Measurements from ENCODE around the gene PSMC5. TPM values are rescaled to one million over a fixed set of nuclear protein-coding genes. Genes with fewer than 3 reads are reported as not detected.

Gene PSMC5
- total RNA-seq, 1 donor from 2014 or later, result 49.6 TPM

GRCh38 chr17:63800783-63801182 lies 26.4 kb upstream of the PSMC5 start:
- no peak overlapping the region for H3K4me2 ChIP-seq
- H3F3A ChIP-seq (ENCODE audit: low read depth), result peaks cover 11% of the 10 kb centered on the region
- H2AFZ ChIP-seq (replicated peaks), result no peak overlapping the region
- no peak for DNase-seq (ENCODE audit: low spot score)
- no peaks in the 10 kb centered on the region for H3K27me3 ChIP-seq
- Mint-ChIP-seq H3K4me1 (no peaks in the 10 kb centered on the region), H3K27me3 (ENCODE audit: insufficient read depth, low read depth) (no peaks in the 10 kb centered on the region), H3K27ac (no peak overlapping the region), H3K4me3 (no peak overlapping the region), H3K36me3 (peaks cover 24% of the 10 kb centered on the region), H3K9me3 (no peaks in the 10 kb centered on the region)
- TF ChIP-seq EZH2phosphoT487 (IDR thresholded peaks at IDR 0.05) (no peak), EZH2 (IDR thresholded peaks at IDR 0.05) (no peak), CTCF (IDR thresholded peaks at IDR 0.05) (no peak)
- H3K27ac ChIP-seq, result no peak overlapping the region
- H3K4me1 ChIP-seq, result no peaks in the 10 kb centered on the region
- H3K9ac ChIP-seq, result no peak overlapping the region
- H3K4me3 ChIP-seq, result no peak overlapping the region
- peaks cover 29% of the 10 kb centered on the region for H4K20me1 ChIP-seq (ENCODE audit: low read depth)
- peaks cover 4% of the 10 kb centered on the region for H3K79me2 ChIP-seq (ENCODE audit: low read depth)
- peaks cover 49% of the 10 kb centered on the region for H3K36me3 ChIP-seq
- H3K9me3 ChIP-seq (ENCODE audit: low read depth), result no peaks in the 10 kb centered on the region

- Histone ChIP-seq H3K9me3 (ENCODE audit: low read depth) (no peaks in the 10 kb centered on the region), H3F3A (ENCODE audit: low read depth) (peaks cover 16% of the 10 kb centered on the region), H3K4me2 (no peak overlapping the region), H2AFZ (replicated peaks) (no peak overlapping the region), H3K4me3 (no peak overlapping the region), H3K4me1 (no peaks in the 10 kb centered on the region), H3K36me3 (peaks cover 63% of the 10 kb centered on the region), H3K27me3 (no peaks in the 10 kb centered on the region), H3K79me2 (ENCODE audit: low read depth) (no peaks in the 10 kb centered on the region), H3K9ac (no peak overlapping the region), H3K27ac (no peak overlapping the region), H4K20me1 (ENCODE audit: low read depth) (peaks cover 16% of the 10 kb centered on the region)
- TF ChIP-seq CTCF (IDR thresholded peaks at IDR 0.05) (no peak), EZH2phosphoT487 (IDR thresholded peaks at IDR 0.05) (no peak), EZH2 (IDR thresholded peaks at IDR 0.05) (no peak)
- Mint-ChIP-seq H3K9me3 (no peaks in the 10 kb centered on the region), H3K4me3 (no peak overlapping the region), H3K27ac (peak overlapping the region; percentile 49), H3K27me3 (ENCODE audit: insufficient read depth, low read depth) (no peaks in the 10 kb centered on the region), H3K36me3 (peaks cover 35% of the 10 kb centered on the region), H3K4me1 (no peaks in the 10 kb centered on the region)
- DNase-seq (ENCODE audit: low spot score), result no peak
Measured at GRCh38 chr17:63804328-63804727, 22.9 kb upstream of the PSMC5 start.

GRCh38 chr17:63805591-63805990 lies 21.6 kb upstream of the PSMC5 start:
- no peak for TF ChIP-seq EZH2 (IDR thresholded peaks at IDR 0.05)
- TF ChIP-seq EZH2phosphoT487 (IDR thresholded peaks at IDR 0.05), result no peak
- TF ChIP-seq CTCF (IDR thresholded peaks at IDR 0.05), result no peak
- no peaks in the 10 kb centered on the region for H3K79me2 ChIP-seq (ENCODE audit: low read depth)
- peaks cover 59% of the 10 kb centered on the region for H3K36me3 ChIP-seq

More at GRCh38 chr17:63805591-63805990, 21.6 kb upstream of the PSMC5 start:
- H3K27me3 ChIP-seq, result no peaks in the 10 kb centered on the region
- H3K27ac ChIP-seq, result no peak overlapping the region
- no peaks in the 10 kb centered on the region for H3K4me1 ChIP-seq
- no peak for DNase-seq (ENCODE audit: low spot score)
- Mint-ChIP-seq H3K4me1 (no peaks in the 10 kb centered on the region), H3K27ac (no peak overlapping the region), H3K4me3 (no peak overlapping the region), H3K27me3 (ENCODE audit: insufficient read depth, low read depth) (no peaks in the 10 kb centered on the region), H3K36me3 (peaks cover 31% of the 10 kb centered on the region), H3K9me3 (no peaks in the 10 kb centered on the region)
- H3K4me2 ChIP-seq, result no peak overlapping the region
- H3K4me3 ChIP-seq, result no peak overlapping the region
- peaks cover 16% of the 10 kb centered on the region for H4K20me1 ChIP-seq (ENCODE audit: low read depth)
- H3K9me3 ChIP-seq (ENCODE audit: low read depth), result no peaks in the 10 kb centered on the region
- H3K9ac ChIP-seq, result no peak overlapping the region
- H3F3A ChIP-seq (ENCODE audit: low read depth), result peaks cover 16% of the 10 kb centered on the region
- H2AFZ ChIP-seq (replicated peaks), result no peak overlapping the region
